GM23338 (cell line): Measurements from ENCODE around the gene DNAJC11. TPM values are rescaled to one million over a fixed set of nuclear protein-coding genes. Genes with fewer than 3 reads are reported as not detected.
"Not testable (repeated sequence)": the region's sequence is repeated elsewhere in the genome, so short reads cannot be mapped to it uniquely, and the experiment has no call there.

ENCODE experiments used
- ATAC-seq: fragments of 200-7000 bp; cut with Tn5 transposase; 3 replicates; pipeline ENCODE4 v1.9.1; 2020
- DNase-seq: peaks from one replicate; pipeline ENCODE4 v3.0.0-alpha.2; 2015; ENCODE audit warnings: low spot score
- H2AFZ ChIP-seq: fragments of 200-600 bp; sonication (generic); 2 replicates; pipeline ENCODE4 v1.8.0; 2016; ENCODE audit warnings: antibody characterized with exemption, mild to moderate bottlenecking, moderate library complexity
- H3F3A ChIP-seq: fragments of 200-600 bp; sonication (generic); replicated peaks from 2 replicates; pipeline ENCODE4 v1.8.0; 2017; ENCODE audit warnings: antibody characterized with exemption, mixed run types, low read depth
- H3K27ac ChIP-seq: fragments of 200-600 bp; sonication (generic); 2 replicates; pipeline ENCODE4 v1.6.1; 2016; ENCODE audit warnings: low read depth
- H3K27me3 ChIP-seq: fragments of 200-600 bp; sonication (generic); 2 replicates; pipeline ENCODE4 v1.8.0; 2016; ENCODE audit warnings: mild to moderate bottlenecking, mixed run types, moderate library complexity; ENCODE audit not compliant: insufficient read depth
- H3K36me3 ChIP-seq: fragments of 200-600 bp; sonication (generic); 2 replicates; pipeline ENCODE4 v1.8.0; 2016; ENCODE audit warnings: mild to moderate bottlenecking; ENCODE audit not compliant: insufficient read depth
- H3K4me1 ChIP-seq: fragments of 200-600 bp; sonication (generic); 2 replicates; pipeline ENCODE4 v1.8.0; 2016; ENCODE audit warnings: mild to moderate bottlenecking, moderate library complexity; ENCODE audit not compliant: insufficient read depth
- H3K4me2 ChIP-seq: fragments of 200-600 bp; sonication (generic); 2 replicates; pipeline ENCODE4 v1.7.1; 2017; ENCODE audit warnings: mixed run types
- H3K4me3 ChIP-seq: fragments of 200-600 bp; sonication (generic); 2 replicates; pipeline ENCODE4 v1.6.1; 2016; ENCODE audit warnings: mixed run types
- H3K79me2 ChIP-seq: fragments of 200-600 bp; sonication (generic); replicated peaks from 2 replicates; pipeline ENCODE4 v1.8.0; 2017; ENCODE audit warnings: mild to moderate bottlenecking; ENCODE audit not compliant: insufficient read depth
- H3K9me2 ChIP-seq: fragments of 200-600 bp; sonication (generic); 2 replicates; pipeline ENCODE4 v1.8.0; 2017; ENCODE audit not compliant: insufficient read depth
- H4K20me1 ChIP-seq: fragments of 200-600 bp; sonication (generic); replicated peaks from 2 replicates; pipeline ENCODE4 v1.8.0; 2017; ENCODE audit warnings: mild to moderate bottlenecking; ENCODE audit not compliant: insufficient read depth
- H3K27ac Mint-ChIP-seq: 2 replicates; pipeline ENCODE4 v1.8.0; 2020; ENCODE audit warnings: inconsistent platforms, mild to moderate bottlenecking, moderate library complexity, mixed read lengths
- H3K27me3 Mint-ChIP-seq: 3 replicates; pipeline ENCODE4 v1.8.0; 2022; ENCODE audit warnings: low read depth, mild to moderate bottlenecking, moderate library complexity, mixed read lengths, inconsistent platforms; ENCODE audit not compliant: insufficient read depth, poor library complexity
- H3K36me3 Mint-ChIP-seq: 3 replicates; pipeline ENCODE4 v1.8.0; 2021; ENCODE audit warnings: low read depth, mild to moderate bottlenecking, inconsistent platforms, moderate library complexity, mixed read lengths
- H3K4me1 Mint-ChIP-seq: 3 replicates; pipeline ENCODE4 v1.8.0; 2020; ENCODE audit warnings: mild to moderate bottlenecking, inconsistent platforms, mixed read lengths
- H3K4me3 Mint-ChIP-seq: 3 replicates; pipeline ENCODE4 v1.8.0; 2021; ENCODE audit warnings: moderate library complexity, mild to moderate bottlenecking, inconsistent platforms, mixed read lengths
- H3K9me3 Mint-ChIP-seq: 3 replicates; pipeline ENCODE4 v1.8.0; 2020; ENCODE audit warnings: moderate library complexity, mild to moderate bottlenecking, inconsistent platforms, mixed read lengths
- CREB1 ChIP-seq: fragments of 250-450 bp; sonication (Bioruptor Pico); IDR thresholded peaks from 2 replicates; pipeline ENCODE4 v1.5.0; 2020; ENCODE audit warnings: low read depth, mild to moderate bottlenecking, moderate library complexity
- CTCF ChIP-seq, 2 experiments: fragments of 200-600 bp in 1 of 2; sonication (generic) in 1 of 2; conservative IDR thresholded peaks; 2 replicates each; pipeline versions ENCODE4 v1.5.1 to v1.6.1; 2016 to 2017; ENCODE audit warnings: antibody characterized with exemption in 2 of 2, low read depth in 2 of 2, mild to moderate bottlenecking in 2 of 2, moderate library complexity in 1 of 2
- EZH2 ChIP-seq: fragments of 200-600 bp; sonication (generic); IDR thresholded peaks from one replicate; pipeline ENCODE4 v1.8.0; 2017; ENCODE audit warnings: antibody characterized with exemption, mild to moderate bottlenecking, low read depth; ENCODE audit not compliant: unreplicated experiment
- NANOG ChIP-seq: IDR thresholded peaks from 2 replicates; pipeline ENCODE4 v1.6.1; 2016; ENCODE audit warnings: antibody characterized with exemption, borderline replicate concordance
- POLR2AphosphoS5 ChIP-seq: IDR thresholded peaks from 2 replicates; pipeline ENCODE4 v1.6.1; 2016; ENCODE audit warnings: antibody characterized with exemption, low read depth
- STAT1 ChIP-seq: IDR thresholded peaks from one replicate; pipeline ENCODE4 v1.6.1; 2016; ENCODE audit warnings: antibody characterized with exemption; ENCODE audit not compliant: unreplicated experiment
- ZNF114 ChIP-seq: fragments of 250-450 bp; sonication (Bioruptor Pico); IDR thresholded peaks from 2 replicates; pipeline ENCODE4 v1.5.0; 2020; ENCODE audit warnings: mild to moderate bottlenecking, moderate library complexity
- polyA plus RNA-seq: library from polyadenylated mRNA; unstranded; fragments of >200 nt; fragmentation: Nextera tagmentation; extraction: Ambion mirVana; gene quantifications from 2 replicates; pipeline ENCODE4 v1.2.1, GENCODE V29; 2016
- total RNA-seq: library from RNA; depleted of rRNA; stranded (reverse); fragments of >200 nt; shearing (Covaris generic); gene quantifications from 2 replicates; pipeline ENCODE4 v1.2.3, GENCODE V29; 2014
- TF ChIP-seq, protein P1 (sequence below): IDR thresholded peaks from 2 replicates; pipeline ENCODE4 v1.6.1; 2016; ENCODE audit warnings: antibody characterized with exemption
- TF ChIP-seq, protein P2 (sequence below): IDR thresholded peaks from one replicate; pipeline ENCODE4 v1.6.1; 2018; ENCODE audit warnings: antibody characterized with exemption; ENCODE audit not compliant: unreplicated experiment

The DNAJC11 gene
- total and polyA plus RNA-seq, 2 experiments from 2014 or later, result 48.4 to 67.2 TPM

- TF ChIP-seq, protein P1, sequence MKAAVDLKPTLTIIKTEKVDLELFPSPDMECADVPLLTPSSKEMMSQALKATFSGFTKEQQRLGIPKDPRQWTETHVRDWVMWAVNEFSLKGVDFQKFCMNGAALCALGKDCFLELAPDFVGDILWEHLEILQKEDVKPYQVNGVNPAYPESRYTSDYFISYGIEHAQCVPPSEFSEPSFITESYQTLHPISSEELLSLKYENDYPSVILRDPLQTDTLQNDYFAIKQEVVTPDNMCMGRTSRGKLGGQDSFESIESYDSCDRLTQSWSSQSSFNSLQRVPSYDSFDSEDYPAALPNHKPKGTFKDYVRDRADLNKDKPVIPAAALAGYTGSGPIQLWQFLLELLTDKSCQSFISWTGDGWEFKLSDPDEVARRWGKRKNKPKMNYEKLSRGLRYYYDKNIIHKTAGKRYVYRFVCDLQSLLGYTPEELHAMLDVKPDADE, result no peak
- TF ChIP-seq NANOG, result no peak
- no peak for TF ChIP-seq POLR2AphosphoS5
Measured at GRCh38 chr1:6743189-6744101, 41.8 kb upstream of the DNAJC11 start (continued).

- H3K27me3 Mint-ChIP-seq, H3K27ac ChIP-seq, H3K27ac Mint-ChIP-seq, H3K4me3 Mint-ChIP-seq, H3K4me3 ChIP-seq, H4K20me1 ChIP-seq, ATAC-seq, H3K36me3 Mint-ChIP-seq, H3K4me1 ChIP-seq, H3K4me2 ChIP-seq, H3K27me3 ChIP-seq, H3K36me3 ChIP-seq, H3K4me1 Mint-ChIP-seq, H3K79me2 ChIP-seq, H3F3A ChIP-seq, DNase-seq, H3K9me3 Mint-ChIP-seq, H3K9me2 ChIP-seq: not testable (repeated sequence)
- H2AFZ ChIP-seq, result peak overlapping the region; percentile 59; the same call in 1 of the 2 replicates
Measured at GRCh38 chr1:6742676-6743188, 41.1 kb upstream of the DNAJC11 start.

DNA sequence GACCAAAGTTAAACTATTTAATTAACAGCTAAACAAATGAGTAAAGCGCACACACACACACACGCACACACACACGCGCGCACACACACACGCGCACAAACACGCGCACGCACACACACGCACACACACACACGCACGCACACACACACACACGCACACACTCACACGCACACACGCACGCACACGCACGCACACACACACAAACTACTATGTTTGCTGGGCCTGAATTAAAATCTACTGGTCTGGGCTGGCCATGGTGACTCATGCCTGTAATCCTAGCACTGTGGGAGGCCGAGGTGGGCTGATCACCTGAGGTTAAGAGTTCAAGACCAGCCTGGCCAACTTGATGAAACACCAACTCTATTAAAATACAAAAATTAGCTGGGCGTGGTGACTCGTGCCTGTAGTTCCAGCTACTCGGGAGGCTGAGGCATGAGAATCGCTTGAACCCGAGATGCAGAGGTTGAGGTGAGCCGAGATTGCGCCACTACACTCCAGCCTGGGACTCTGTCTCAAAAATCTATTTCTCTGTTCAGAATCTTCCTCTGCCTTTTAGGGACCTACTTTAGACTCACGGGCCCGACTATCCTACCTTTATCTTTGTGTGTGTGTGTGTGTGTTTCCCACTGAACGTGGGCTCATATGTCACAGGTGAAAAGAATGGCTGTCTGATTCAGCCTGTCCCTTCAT lies 37.5 kb upstream of the DNAJC11 start:
- H3K27ac Mint-ChIP-seq, result no peak overlapping the region
- no peaks in the 10 kb centered on the region for H4K20me1 ChIP-seq
- H3K79me2 ChIP-seq, result no peaks in the 10 kb centered on the region
- ATAC-seq (no peak), DNase-seq (no peak)
- peaks cover 6% of the 10 kb centered on the region; the same call in 1 of the 2 replicates for H3K4me1 ChIP-seq
- H3K4me3 ChIP-seq, result no peak overlapping the region
- H3K27me3 ChIP-seq, result no peaks in the 10 kb centered on the region
- H3K36me3 ChIP-seq, result no peaks in the 10 kb centered on the region
- H3K27ac ChIP-seq, result no peak overlapping the region
- H3K9me2 ChIP-seq, result 0 out of 2 replicates have a peak, but pooled peaks cover 7% of the 10 kb centered on the region
- H3K4me2 ChIP-seq, result no peak overlapping the region
- peaks cover 5% of the 10 kb centered on the region; the same call in 2 of the 3 replicates for H3K9me3 Mint-ChIP-seq
- H3K36me3 Mint-ChIP-seq, result no peaks in the 10 kb centered on the region
- peaks cover 5% of the 10 kb centered on the region for H3K27me3 Mint-ChIP-seq
- peaks cover 10% of the 10 kb centered on the region; the same call in 1 of the 2 replicates for H3F3A ChIP-seq
- no peak overlapping the region for H3K4me3 Mint-ChIP-seq
- peaks cover 10% of the 10 kb centered on the region for H3K4me1 Mint-ChIP-seq
- TF ChIP-seq CREB1 (CRISPR knock-in tag) (no peak), NANOG (no peak), CTCF (conservative IDR thresholded peaks at IDR 0.05; ENCODE audit: low read depth in 2 of 2) (no peak), ZNF114 (CRISPR knock-in tag) (no peak), STAT1 (no peak), EZH2 (no peak), POLR2AphosphoS5 (no peak)
- TF ChIP-seq, protein P2, sequence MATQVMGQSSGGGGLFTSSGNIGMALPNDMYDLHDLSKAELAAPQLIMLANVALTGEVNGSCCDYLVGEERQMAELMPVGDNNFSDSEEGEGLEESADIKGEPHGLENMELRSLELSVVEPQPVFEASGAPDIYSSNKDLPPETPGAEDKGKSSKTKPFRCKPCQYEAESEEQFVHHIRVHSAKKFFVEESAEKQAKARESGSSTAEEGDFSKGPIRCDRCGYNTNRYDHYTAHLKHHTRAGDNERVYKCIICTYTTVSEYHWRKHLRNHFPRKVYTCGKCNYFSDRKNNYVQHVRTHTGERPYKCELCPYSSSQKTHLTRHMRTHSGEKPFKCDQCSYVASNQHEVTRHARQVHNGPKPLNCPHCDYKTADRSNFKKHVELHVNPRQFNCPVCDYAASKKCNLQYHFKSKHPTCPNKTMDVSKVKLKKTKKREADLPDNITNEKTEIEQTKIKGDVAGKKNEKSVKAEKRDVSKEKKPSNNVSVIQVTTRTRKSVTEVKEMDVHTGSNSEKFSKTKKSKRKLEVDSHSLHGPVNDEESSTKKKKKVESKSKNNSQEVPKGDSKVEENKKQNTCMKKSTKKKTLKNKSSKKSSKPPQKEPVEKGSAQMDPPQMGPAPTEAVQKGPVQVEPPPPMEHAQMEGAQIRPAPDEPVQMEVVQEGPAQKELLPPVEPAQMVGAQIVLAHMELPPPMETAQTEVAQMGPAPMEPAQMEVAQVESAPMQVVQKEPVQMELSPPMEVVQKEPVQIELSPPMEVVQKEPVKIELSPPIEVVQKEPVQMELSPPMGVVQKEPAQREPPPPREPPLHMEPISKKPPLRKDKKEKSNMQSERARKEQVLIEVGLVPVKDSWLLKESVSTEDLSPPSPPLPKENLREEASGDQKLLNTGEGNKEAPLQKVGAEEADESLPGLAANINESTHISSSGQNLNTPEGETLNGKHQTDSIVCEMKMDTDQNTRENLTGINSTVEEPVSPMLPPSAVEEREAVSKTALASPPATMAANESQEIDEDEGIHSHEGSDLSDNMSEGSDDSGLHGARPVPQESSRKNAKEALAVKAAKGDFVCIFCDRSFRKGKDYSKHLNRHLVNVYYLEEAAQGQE, result no peak
- no peak overlapping the region for H2AFZ ChIP-seq
